Tibial nerve (tissue), 4 donors: ENCODE measurements around the gene FGD4. TPM values are rescaled to one million over a fixed set of nuclear protein-coding genes. Genes with fewer than 3 reads are reported as not detected.

ENCODE experiments used
- DNase-seq, 2 donors: peaks; one replicate each; pipeline ENCODE4 v3.0.0-alpha.2; 2019; ENCODE audit warnings: low spot score in 2 of 2
- H3K27ac ChIP-seq, 4 donors: fragments of 200-600 bp; sonication (generic) in 3 of 4; one replicate each; pipeline ENCODE4 v1.5.1; 2017 to 2019; ENCODE audit warnings: mild to moderate bottlenecking in 1 of 4
- H3K27me3 ChIP-seq, 2 donors: fragments of 200-600 bp; sonication (generic) in 1 of 2; one replicate each; pipeline versions ENCODE4 v1.5.1 to v1.6.0; 2017 to 2019
- H3K36me3 ChIP-seq, 3 donors: fragments of 200-600 bp; sonication (generic); one replicate each; pipeline ENCODE4 v1.5.1; 2018 to 2019
- H3K4me1 ChIP-seq, 4 donors: fragments of 200-600 bp; sonication (generic) in 3 of 4; one replicate each; pipeline ENCODE4 v1.5.1; 2017 to 2019
- H3K4me3 ChIP-seq, 4 donors: fragments of 200-600 bp; sonication (generic) in 3 of 4; one replicate each; pipeline ENCODE4 v1.5.1; 2017 to 2019; ENCODE audit warnings: mild to moderate bottlenecking in 1 of 4, moderate library complexity in 1 of 4
- H3K9me3 ChIP-seq, 4 donors: fragments of 200-600 bp; sonication (generic) in 3 of 4; one replicate each; pipeline ENCODE4 v1.5.1; 2017 to 2019
- EP300 ChIP-seq, 2 donors: sonication (generic); formaldehyde crosslinking; IDR thresholded peaks; one replicate each; pipeline ENCODE4 v1.6.1; 2017; ENCODE audit warnings: antibody characterized with exemption in 2 of 2, mild to moderate bottlenecking in 1 of 2
- POLR2A ChIP-seq, 2 donors: fragments of 450-650 bp; IDR thresholded peaks; one replicate each; pipeline ENCODE4 v1.6.1; 2017; ENCODE audit warnings: antibody characterized with exemption in 2 of 2, mild to moderate bottlenecking in 2 of 2, moderate library complexity in 2 of 2
- WGBS, 2 donors: methylation state at CpG; one replicate each; pipeline ENCODE4 v1.1.5; 2018; 5-methylcytosine and 5-hydroxymethylcytosine counted together
- total RNA-seq, 4 donors: library from RNA; depleted of rRNA; stranded (reverse); fragments of >200 nt; gene quantifications; one replicate each; pipeline ENCODE4 v1.1.0, GENCODE V29; 2016
- TF ChIP-seq, protein P1 (sequence below), 5 experiments: fragments of 200-600 bp in 3 of 5; fragments of 450-650 bp in 2 of 5; sonication (generic) in 3 of 5; IDR thresholded peaks; one replicate each; pipeline ENCODE4 v1.5.1; 2016 to 2019; ENCODE audit warnings: antibody characterized with exemption in 5 of 5, mild to moderate bottlenecking in 3 of 5, moderate library complexity in 2 of 5

FGD4 gene
- total RNA-seq, 4 donors from 2014 or later: 78.3 to 102 (median 84.2) TPM

DNA sequence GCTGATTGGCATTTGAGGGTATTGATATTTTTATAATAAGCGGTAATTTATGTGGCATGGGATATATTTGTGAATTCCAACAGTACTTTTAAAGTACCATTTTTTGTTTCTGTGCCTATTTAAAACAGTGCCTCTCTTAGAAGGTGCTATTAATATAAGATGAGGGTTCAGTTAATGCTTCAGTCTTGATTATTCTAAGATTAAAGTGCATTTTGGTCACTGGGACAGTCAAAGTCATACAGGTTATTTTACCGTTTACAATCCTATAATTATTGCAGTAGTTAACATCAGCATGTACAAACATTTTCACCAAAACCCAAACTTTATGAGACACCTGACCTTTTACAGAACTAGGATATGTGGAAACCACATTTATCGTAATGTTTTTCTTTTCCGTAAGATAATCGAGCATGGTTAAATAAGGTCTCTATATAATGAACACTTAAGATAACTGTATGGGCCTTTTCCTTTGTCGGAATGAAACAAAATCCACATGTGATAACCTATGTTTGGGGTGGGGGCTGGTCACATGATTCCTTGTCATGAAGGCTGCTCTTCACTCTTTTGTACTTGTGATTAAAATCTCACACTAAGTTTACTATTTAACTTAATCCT, 242.0 kb downstream of the FGD4 start:
- 95 to 96% methylated on average over 6 of the region's 6 CpGs for WGBS, 2 donors
- Histone ChIP-seq H3K27ac (no peak overlapping the region), H3K36me3 (peaks cover 0 to 78% (median 2%) of the 10 kb centered on the region in 3 donors), H3K4me3 (no peak overlapping the region), H3K4me1 (no peaks in the 10 kb centered on the region), H3K27me3 (no peaks in the 10 kb centered on the region), H3K9me3 (no peaks in the 10 kb centered on the region)
- DNase-seq: no peak
- TF ChIP-seq POLR2A (IDR thresholded peaks at IDR 0.05): no peak
- TF ChIP-seq, protein P1, sequence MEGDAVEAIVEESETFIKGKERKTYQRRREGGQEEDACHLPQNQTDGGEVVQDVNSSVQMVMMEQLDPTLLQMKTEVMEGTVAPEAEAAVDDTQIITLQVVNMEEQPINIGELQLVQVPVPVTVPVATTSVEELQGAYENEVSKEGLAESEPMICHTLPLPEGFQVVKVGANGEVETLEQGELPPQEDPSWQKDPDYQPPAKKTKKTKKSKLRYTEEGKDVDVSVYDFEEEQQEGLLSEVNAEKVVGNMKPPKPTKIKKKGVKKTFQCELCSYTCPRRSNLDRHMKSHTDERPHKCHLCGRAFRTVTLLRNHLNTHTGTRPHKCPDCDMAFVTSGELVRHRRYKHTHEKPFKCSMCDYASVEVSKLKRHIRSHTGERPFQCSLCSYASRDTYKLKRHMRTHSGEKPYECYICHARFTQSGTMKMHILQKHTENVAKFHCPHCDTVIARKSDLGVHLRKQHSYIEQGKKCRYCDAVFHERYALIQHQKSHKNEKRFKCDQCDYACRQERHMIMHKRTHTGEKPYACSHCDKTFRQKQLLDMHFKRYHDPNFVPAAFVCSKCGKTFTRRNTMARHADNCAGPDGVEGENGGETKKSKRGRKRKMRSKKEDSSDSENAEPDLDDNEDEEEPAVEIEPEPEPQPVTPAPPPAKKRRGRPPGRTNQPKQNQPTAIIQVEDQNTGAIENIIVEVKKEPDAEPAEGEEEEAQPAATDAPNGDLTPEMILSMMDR (IDR thresholded peaks at IDR 0.05): no peak
- no peak for TF ChIP-seq EP300 (IDR thresholded peaks at IDR 0.05)

DNA sequence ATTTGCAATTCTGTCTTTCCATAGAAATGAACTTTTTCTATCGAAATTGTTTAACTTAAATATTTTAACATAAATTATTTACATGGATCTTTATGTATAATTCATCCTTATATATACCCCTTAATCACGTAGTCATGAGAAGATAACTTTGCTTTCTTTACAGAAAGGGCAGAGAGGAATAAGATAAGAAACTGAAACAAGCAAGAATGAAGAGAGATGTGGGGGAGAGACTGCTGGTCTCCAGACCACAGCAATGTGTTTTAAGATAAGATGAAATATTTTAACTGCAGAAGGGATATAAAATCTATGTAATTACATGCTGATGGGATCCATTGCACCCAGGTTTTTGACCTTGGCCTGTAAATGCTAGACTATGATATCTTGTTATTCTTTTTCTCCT, 245.1 kb downstream of the FGD4 start:
- no peaks in the 10 kb centered on the region for H3K27me3 ChIP-seq
- no peak overlapping the region for H3K4me3 ChIP-seq
- no peak for DNase-seq
- H3K4me1 ChIP-seq: no peaks in the 10 kb centered on the region
- H3K27ac ChIP-seq: no peak overlapping the region
- TF ChIP-seq POLR2A (IDR thresholded peaks at IDR 0.05): no peak
- TF ChIP-seq, protein P1 (IDR thresholded peaks at IDR 0.05): no peak
- TF ChIP-seq EP300 (IDR thresholded peaks at IDR 0.05): no peak
- 87 to 92% methylated on average over 2 of the region's 2 CpGs for WGBS, 2 donors
- no peaks in the 10 kb centered on the region for H3K9me3 ChIP-seq
- H3K36me3 ChIP-seq: peaks cover 0 to 51% (median 2%) of the 10 kb centered on the region in 3 donors

DNA sequence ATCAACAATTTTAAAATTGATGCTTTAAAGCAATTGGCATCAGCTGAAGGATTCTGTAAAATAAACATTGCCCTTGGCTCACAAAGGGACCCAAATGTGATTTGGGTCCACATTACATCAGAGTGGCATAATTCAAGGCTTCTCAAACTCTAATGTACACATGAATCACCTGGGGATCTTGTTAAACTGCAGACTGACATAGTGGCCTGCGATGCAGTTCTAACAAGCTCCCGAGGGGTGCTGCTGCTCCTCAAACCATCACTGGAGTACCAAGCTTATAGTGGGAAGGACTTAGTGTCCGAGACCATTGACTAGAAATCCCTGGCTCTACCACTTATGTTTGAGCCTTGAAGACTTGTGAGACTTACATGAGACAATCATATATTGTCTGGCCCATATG, 247.9 kb downstream of the FGD4 start:
- no peaks in the 10 kb centered on the region for H3K4me1 ChIP-seq
- WGBS, 2 donors: 67 to 85% methylated on average over 3 of the region's 3 CpGs
- H3K27me3 ChIP-seq: no peaks in the 10 kb centered on the region

DNA sequence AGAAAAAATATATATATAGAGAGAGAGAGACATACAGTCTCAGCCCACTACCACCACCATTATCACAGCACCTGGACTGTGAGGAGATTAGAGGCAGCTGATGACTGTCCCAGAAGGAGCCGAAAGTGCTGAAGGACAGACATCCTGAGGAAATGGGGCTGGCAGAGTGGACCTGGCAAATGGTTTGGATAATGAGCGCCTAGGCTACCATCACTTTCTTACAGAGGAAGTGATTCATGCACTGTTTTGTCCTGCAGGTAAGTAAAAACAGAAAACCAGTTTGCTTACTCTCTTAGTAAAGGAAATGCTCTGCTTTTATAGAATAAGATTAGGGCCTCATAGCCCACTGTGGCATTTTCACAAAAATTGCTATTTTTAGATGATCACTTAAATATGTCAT, 251.2 kb downstream of the FGD4 start:
- Histone ChIP-seq H3K36me3 (peaks cover 0 to 8% (median 0%) of the 10 kb centered on the region in 3 donors), H3K27me3 (no peaks in the 10 kb centered on the region), H3K27ac (no peak overlapping the region), H3K4me1 (no peaks in the 10 kb centered on the region), H3K4me3 (no peak overlapping the region), H3K9me3 (no peaks in the 10 kb centered on the region)
- 45 to 90% methylated on average over 2 of the region's 2 CpGs for WGBS, 2 donors
- TF ChIP-seq, protein P1 (IDR thresholded peaks at IDR 0.05): no peak
- TF ChIP-seq POLR2A (IDR thresholded peaks at IDR 0.05): no peak
- TF ChIP-seq EP300 (IDR thresholded peaks at IDR 0.05): no peak
- no peak for DNase-seq

More for the DNA sequence above, 247.9 kb downstream of the FGD4 start:
- TF ChIP-seq, protein P1 (IDR thresholded peaks at IDR 0.05): no peak
- TF ChIP-seq EP300 (IDR thresholded peaks at IDR 0.05) (no peak), POLR2A (IDR thresholded peaks at IDR 0.05) (no peak)
- no peak overlapping the region for H3K27ac ChIP-seq
- H3K9me3 ChIP-seq: no peaks in the 10 kb centered on the region
- no peak overlapping the region for H3K4me3 ChIP-seq
- no peak for DNase-seq
- H3K36me3 ChIP-seq: peaks cover 0 to 30% (median 0%) of the 10 kb centered on the region in 3 donors

DNA sequence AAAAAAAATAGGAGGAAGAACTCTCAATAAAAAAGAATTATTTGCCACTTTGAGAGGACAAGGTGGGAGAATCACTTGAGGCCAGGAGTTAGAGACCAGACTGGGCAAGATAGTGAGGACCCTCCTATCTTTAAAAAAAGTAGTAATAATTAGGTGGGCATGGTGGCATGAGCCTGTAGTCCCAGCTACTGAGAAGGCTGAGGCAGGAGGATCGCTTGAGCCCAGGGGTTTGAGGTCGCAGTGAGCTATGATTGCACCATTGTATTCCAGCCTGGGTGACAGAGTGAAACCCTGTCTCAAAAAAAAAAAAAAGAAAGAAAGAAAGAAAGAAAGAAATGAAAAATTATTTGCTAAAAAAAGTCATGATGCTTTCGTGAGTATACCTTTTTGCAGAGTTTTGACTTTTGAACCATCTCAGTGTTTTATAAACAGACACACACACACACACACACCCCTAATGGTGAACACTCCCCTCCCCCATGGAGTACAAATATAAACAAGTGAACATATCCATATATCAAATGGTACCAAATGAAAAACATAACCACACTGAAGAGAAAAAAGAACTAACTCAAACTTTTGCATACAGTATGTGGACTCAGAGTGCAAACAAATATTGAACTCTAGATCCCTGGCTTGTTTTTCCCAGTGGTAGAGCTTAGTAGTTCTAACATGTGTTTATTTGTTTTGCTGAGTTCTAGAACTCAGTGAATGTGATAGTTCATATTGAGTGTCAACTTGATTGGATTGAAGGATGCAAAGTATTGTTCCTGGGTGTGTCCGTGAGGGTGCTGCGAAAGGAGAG, 252.0 kb downstream of the FGD4 start:
- Histone ChIP-seq H3K36me3 (peaks cover 0 to 2% (median 0%) of the 10 kb centered on the region in 3 donors), H3K9me3 (no peaks in the 10 kb centered on the region), H3K27ac (no peak overlapping the region), H3K27me3 (no peaks in the 10 kb centered on the region), H3K4me3 (no peak overlapping the region), H3K4me1 (no peaks in the 10 kb centered on the region)
- DNase-seq: no peak
- TF ChIP-seq EP300 (IDR thresholded peaks at IDR 0.05) (no peak), POLR2A (IDR thresholded peaks at IDR 0.05) (no peak)
- TF ChIP-seq, protein P1 (IDR thresholded peaks at IDR 0.05): no peak
- WGBS, 2 donors: 85 to 87% methylated on average over 5 of the region's 5 CpGs
